HCT116 (cell line): ENCODE results near the gene RALGPS1.

Experiments used
- POLR2AphosphoS5 ChIP-seq: IDR thresholded peaks from 2 replicates; pipeline ENCODE4 v1.6.1; 2011; ENCODE audit warnings: mild to moderate bottlenecking, low read depth, low read length, moderate library complexity
- RAD21 ChIP-seq: IDR thresholded peaks from 2 replicates; pipeline ENCODE4 v1.6.1; 2012; ENCODE audit warnings: low read depth, mild to moderate bottlenecking
- SIN3A ChIP-seq: IDR thresholded peaks from 2 replicates; pipeline ENCODE4 v1.6.1; 2012; ENCODE audit warnings: low read depth
- TF ChIP-seq, protein P1 (sequence below), 3 experiments: fragments of 200-600 bp in 1 of 3; sonication (generic) in 1 of 3; IDR thresholded peaks in 2 of 3; conservative IDR thresholded peaks in 1 of 3; 2 replicates each; pipeline ENCODE4 v1.5.1; 2012 to 2017; ENCODE audit warnings: low read depth in 2 of 3, low read length in 2 of 3, antibody characterized with exemption in 1 of 3, borderline replicate concordance in 1 of 3, control low read depth in 1 of 3, mild to moderate bottlenecking in 1 of 3, mixed read lengths in 1 of 3, mixed run types in 1 of 3, moderate library complexity in 1 of 3; ENCODE audit not compliant: insufficient read depth in 1 of 3

DNA sequence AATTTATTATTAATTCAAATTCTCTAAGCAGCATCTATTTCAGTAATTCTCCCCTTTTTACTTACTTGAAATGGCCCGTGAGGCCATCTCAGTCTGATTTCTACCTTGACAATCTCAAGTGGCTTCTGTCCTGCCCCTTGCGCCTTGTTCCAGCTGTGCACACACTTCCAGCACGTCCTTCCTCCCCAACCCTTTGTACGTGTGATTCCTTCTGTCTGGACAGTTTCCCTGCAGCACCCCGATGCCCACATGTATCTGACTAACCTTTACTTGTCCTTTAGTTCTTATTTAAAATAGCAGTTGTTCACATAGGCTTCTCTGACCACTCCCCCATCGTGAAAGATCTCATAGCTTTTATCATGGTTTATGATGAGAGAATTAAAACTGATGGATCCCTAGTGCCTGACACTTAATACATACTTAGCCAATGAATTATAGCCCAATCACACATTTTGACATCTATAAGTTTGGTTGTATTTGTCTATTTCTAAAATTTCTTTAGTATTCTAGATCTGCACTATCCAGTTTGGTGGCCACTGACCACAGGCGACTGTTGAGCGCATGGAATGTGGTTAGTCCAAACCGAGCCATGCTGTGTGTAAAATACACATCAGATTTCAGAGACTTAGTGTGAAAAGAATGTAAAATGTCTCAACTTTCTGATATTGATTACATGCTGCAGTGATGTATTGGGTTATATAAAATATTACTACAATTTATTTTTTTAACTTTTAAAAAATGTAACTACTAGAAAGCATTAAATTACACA is 39.9 kb upstream of the RALGPS1 start:
- TF ChIP-seq SIN3A (no peak), RAD21 (no peak), POLR2AphosphoS5 (no peak)
- TF ChIP-seq, protein P1, sequence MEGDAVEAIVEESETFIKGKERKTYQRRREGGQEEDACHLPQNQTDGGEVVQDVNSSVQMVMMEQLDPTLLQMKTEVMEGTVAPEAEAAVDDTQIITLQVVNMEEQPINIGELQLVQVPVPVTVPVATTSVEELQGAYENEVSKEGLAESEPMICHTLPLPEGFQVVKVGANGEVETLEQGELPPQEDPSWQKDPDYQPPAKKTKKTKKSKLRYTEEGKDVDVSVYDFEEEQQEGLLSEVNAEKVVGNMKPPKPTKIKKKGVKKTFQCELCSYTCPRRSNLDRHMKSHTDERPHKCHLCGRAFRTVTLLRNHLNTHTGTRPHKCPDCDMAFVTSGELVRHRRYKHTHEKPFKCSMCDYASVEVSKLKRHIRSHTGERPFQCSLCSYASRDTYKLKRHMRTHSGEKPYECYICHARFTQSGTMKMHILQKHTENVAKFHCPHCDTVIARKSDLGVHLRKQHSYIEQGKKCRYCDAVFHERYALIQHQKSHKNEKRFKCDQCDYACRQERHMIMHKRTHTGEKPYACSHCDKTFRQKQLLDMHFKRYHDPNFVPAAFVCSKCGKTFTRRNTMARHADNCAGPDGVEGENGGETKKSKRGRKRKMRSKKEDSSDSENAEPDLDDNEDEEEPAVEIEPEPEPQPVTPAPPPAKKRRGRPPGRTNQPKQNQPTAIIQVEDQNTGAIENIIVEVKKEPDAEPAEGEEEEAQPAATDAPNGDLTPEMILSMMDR (IDR thresholded peaks at IDR 0.05 in 2 of 3, conservative IDR thresholded peaks at IDR 0.05 in 1 of 3; ENCODE audit: borderline replicate concordance in 1 of 3, insufficient read depth in 1 of 3, low read depth in 2 of 3, low read length in 2 of 3), result no peak
